Measurements from ENCODE around the gene BOD1. TPM values are rescaled to one million over a fixed set of nuclear protein-coding genes. Genes with fewer than 3 reads are reported as not detected.

BOD1 gene
- total and polyA plus RNA-seq, 9 donors: 45.8 to 76.1 (median 61.7) TPM

- Histone ChIP-seq H3K4me1 (ENCODE audit: insufficient read depth) (no peaks in the 10 kb centered on the region), H3K4me3 (no peak overlapping the region), H3K9me3 (no peaks in the 10 kb centered on the region), H3K27ac (no peak overlapping the region), H3K36me3 (no peaks in the 10 kb centered on the region), H3K27me3 (no peaks in the 10 kb centered on the region)
- DNase-seq: no peak
- WGBS, 3 donors: 83 to 88% (median 87%) methylated on average over 12 of the region's 12 CpGs
- TF ChIP-seq POLR2A (IDR thresholded peaks at IDR 0.05) (no peak), EP300 (IDR thresholded peaks at IDR 0.05) (no peak)
- TF ChIP-seq, protein P1, sequence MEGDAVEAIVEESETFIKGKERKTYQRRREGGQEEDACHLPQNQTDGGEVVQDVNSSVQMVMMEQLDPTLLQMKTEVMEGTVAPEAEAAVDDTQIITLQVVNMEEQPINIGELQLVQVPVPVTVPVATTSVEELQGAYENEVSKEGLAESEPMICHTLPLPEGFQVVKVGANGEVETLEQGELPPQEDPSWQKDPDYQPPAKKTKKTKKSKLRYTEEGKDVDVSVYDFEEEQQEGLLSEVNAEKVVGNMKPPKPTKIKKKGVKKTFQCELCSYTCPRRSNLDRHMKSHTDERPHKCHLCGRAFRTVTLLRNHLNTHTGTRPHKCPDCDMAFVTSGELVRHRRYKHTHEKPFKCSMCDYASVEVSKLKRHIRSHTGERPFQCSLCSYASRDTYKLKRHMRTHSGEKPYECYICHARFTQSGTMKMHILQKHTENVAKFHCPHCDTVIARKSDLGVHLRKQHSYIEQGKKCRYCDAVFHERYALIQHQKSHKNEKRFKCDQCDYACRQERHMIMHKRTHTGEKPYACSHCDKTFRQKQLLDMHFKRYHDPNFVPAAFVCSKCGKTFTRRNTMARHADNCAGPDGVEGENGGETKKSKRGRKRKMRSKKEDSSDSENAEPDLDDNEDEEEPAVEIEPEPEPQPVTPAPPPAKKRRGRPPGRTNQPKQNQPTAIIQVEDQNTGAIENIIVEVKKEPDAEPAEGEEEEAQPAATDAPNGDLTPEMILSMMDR (IDR thresholded peaks at IDR 0.05): no peak
- intact Hi-C loops (cut with DNase I): no loop called here
These were observed 46.3 kb upstream of the BOD1 start for GRCh38 chr5:173662581-173663351.

DNA sequence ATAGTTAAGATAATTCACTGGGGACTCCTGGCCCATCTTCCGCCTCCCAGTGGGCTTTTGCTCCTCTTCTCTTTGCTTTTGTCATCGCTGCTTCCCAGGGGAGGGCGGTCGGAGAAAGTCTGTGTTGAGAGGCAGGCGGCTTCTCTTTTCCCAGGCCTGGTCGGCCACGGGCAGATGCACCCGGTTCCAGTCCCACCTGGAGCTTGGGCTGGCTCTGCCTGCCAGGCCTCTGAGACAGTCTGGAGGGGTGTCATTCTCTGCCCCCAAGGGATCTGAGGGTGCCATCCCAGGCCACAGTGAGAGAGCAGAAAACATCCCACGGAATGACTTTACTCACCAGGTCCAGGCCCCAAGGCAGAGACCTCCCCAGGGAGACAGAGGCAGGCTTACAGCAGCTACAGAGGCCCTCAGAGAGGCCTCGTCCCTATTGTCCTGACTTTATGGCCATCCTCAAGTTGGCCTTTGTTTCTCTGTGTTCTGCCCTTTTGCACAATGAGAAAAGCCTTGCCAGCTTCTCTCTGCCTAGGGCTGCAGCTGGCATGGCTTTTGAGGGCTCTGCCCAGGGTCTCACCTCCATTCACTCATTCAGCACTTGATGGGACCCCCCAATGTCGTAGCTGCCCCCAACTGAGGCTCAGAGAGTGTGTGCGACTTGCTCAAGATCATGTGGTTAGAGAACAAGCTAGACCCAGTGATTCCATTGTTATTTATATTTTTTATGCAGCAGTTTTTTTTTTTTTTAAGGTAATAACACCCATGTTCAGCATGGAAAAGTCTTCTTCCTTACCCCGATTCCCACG, 44.2 kb upstream of the BOD1 start:
- TF ChIP-seq, protein P1 (IDR thresholded peaks at IDR 0.05): no peak
- TF ChIP-seq EP300 (IDR thresholded peaks at IDR 0.05): no peak
- TF ChIP-seq POLR2A (IDR thresholded peaks at IDR 0.05): no peak
- WGBS, 3 donors: 87 to 93% (median 88%) methylated on average over 14 of the region's 14 CpGs
- H3K27me3 ChIP-seq: no peaks in the 10 kb centered on the region
- no peak for DNase-seq
- H3K4me1 ChIP-seq (ENCODE audit: insufficient read depth): no peaks in the 10 kb centered on the region
- no peak overlapping the region for H3K4me3 ChIP-seq
- H3K36me3 ChIP-seq: no peaks in the 10 kb centered on the region
- no peak overlapping the region for H3K27ac ChIP-seq
- H3K9me3 ChIP-seq: no peaks in the 10 kb centered on the region
- intact Hi-C loops (cut with DNase I): no loop called here

DNA sequence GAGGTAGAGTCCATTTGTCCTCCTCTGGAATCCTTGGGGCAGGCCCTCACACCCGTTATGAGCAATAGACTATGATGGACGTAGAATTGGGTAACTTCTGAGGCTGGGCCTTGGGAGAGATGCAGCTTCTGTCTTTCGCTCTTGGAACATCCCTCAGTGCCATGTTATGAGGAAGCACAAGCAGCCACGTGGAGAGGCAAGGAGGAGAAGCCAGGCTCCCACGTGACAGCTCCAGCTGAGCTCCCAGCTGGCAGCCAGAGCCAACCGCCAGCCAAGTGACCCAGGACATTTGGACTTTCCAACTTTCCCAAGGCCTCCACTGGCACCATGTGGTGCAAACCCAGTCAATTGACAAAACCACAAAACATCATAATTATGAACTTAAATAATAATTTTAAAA, 43.0 kb upstream of the BOD1 start:
- Histone ChIP-seq H3K4me1 (ENCODE audit: insufficient read depth) (no peaks in the 10 kb centered on the region), H3K36me3 (no peaks in the 10 kb centered on the region), H3K9me3 (no peaks in the 10 kb centered on the region), H3K27me3 (no peaks in the 10 kb centered on the region), H3K4me3 (no peak overlapping the region), H3K27ac (no peak overlapping the region)
- 87 to 94% (median 88%) methylated on average over 6 of the region's 6 CpGs for WGBS, 3 donors
- intact Hi-C loops (cut with DNase I): no loop called here
- TF ChIP-seq EP300 (IDR thresholded peaks at IDR 0.05) (no peak), POLR2A (IDR thresholded peaks at IDR 0.05) (no peak)
- TF ChIP-seq, protein P1 (IDR thresholded peaks at IDR 0.05): no peak
- no peak for DNase-seq

- TF ChIP-seq EP300 (IDR thresholded peaks at IDR 0.05) (no peak), POLR2A (IDR thresholded peaks at IDR 0.05) (no peak)
- TF ChIP-seq, protein P1 (IDR thresholded peaks at IDR 0.05): no peak
- no peak overlapping the region for H3K27ac ChIP-seq
- 75 to 80% (median 76%) methylated on average over 14 of the region's 14 CpGs for WGBS, 3 donors
- no peaks in the 10 kb centered on the region for H3K36me3 ChIP-seq
- H3K27me3 ChIP-seq: no peaks in the 10 kb centered on the region
- no peaks in the 10 kb centered on the region for H3K4me1 ChIP-seq (ENCODE audit: insufficient read depth)
- no peak overlapping the region for H3K4me3 ChIP-seq
- no peak for DNase-seq
- intact Hi-C loops (cut with DNase I): no loop called here
- peaks cover 0 to 3% of the 10 kb centered on the region in 2 donors for H3K9me3 ChIP-seq
These were observed 41.4 kb upstream of the BOD1 start for GRCh38 chr5:173657741-173658356.

All from ovary (tissue), 9 donors.